Activated CD4-positive, alpha-beta T cell treated with anti-CD3 and anti-CD28 coated beads for 1 hour (primary cell): ENCODE results near the gene CIROP.
"Not testable (repeated sequence)": the region's sequence is repeated elsewhere in the genome, so short reads cannot be mapped to it uniquely, and the experiment has no call there.

ENCODE experiments used
- DNase-seq: peaks from one replicate; pipeline ENCODE4 v3.0.0-alpha.2; 2020

CIROP gene

DNA sequence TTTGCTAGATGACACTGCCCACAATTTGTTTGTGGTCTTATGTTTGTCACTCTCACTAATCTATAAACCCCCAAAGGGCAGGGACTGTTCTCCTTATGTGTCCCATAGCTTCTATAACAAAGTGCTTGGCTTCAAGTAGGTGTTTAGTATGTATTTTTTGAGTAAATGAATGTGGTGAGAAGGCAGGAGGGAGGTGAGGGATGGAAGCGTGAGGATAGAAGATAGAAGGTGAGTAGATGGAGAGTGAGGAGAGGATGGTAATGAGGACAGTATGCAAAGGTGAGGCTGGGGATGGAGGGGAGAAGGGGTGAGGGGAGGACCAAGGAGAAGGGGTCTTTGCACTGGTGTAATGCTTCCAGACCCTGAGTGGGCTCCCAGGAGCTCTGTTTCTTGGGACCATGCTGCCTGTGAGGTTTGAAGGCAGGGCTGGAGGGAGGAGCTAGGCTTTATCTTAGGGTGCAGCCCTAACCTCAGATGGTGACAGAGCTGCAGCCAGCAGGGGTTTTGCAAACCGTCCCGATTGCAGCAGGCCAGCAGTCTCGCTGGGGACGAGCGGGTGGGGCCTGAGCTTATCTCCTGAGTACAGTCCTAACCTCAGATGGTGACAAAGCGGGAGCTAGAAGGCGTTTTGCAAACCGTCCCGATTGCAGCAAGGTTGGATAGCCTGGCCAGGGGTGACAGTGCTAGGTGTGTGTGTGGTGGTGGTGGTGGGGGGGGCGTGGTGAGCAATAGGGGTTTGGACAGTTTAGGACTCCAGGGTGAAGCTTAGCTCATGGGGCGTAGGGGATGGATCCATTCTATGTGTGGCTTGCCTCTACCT lies 7.8 kb upstream of the CIROP start:
- DNase-seq: no peak

DNA sequence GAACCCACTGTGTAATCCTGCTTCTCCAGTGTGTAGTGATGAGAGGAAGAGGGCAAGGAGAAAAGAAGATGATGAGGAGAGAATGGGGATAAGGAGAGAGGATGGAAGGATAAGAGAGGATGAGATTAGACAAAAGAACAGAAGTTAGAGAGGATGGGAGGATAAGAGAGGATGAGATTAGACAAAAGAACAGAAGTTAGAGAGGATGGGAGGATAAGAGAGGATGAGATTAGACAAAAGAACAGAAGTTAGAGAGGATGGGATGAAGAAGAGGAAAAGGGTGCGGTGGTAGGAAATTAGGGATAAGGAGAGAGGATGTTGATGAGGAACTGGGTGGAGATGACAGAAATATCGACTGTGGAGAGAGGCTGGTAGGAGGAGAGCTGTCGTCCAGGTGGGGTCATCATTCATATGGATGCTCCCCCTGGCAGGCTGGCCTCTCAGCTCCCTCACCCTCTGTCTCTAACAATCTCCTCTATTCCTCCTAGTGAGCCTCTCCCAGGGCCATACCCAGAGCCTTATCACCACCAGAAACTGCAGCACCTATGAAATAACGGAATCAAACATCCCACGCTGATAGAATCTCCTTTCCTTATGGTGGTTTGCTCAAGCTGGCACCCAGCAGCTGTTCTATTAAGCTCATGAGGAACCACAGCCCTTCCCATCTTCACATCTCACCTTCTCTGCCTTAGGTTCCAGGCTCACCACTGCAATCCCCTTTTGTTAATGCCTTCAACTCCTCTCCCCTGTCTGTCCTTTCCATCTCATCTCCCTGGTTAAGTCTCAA lies 6.0 kb upstream of the CIROP start:
- no peak for DNase-seq

DNA sequence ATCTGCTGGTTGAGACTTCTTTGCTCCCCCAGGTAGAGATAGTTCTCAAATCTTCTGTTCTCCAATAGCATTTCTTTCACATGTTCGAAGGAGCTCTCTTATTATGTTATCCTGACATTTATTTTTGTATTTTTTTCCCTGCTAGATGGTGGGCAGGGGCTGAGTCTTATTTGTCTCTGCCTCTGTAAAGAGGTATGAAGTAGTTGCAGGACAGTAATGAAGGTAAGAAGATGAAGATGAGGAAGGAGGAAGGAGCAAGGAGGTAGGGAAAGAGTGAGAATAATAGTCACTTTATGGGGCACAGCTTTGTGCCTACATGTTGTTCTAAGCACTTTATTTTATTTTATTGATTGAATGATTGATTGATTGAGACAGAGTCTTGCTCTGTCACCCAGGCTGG lies 5.0 kb upstream of the CIROP start:
- DNase-seq: no peak

DNA sequence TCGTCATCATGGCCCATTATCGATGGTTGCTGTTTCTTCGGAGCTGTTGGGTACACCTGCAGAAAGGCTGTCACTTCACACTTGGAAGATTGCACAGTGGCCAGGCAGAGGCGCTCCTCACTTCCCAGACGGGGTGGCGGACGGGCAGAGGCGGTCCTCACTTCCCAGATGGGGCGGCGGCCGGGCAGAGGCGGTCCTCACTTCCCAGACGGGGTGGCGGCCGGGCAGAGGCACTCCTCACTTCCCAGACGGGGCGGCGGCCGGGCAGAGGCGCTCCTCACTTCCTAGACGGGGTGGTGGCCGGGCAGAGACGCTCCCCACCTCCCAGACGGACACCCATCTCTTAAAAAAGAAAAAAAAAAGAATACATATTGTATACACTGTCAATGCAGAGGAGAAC lies 3.4 kb upstream of the CIROP start:
- DNase-seq: not testable (repeated sequence)

DNA sequence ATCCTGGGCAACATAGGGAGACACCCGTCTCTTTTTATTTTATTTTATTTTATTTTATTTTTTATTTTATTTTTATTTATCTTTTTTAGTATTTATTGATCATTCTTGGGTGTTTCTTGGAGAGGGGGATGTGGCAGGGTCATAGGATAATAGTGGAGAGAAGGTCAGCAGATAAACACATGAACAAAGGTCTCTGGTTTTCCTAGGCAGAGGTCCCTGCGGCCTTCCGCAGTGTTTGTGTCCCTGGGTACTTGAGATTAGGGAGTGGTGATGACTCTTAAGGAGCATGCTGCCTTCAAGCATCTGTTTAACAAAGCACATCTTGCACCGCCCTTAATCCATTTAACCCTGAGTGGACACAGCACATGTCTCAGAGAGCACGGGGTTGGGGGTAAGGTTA lies 2.8 kb upstream of the CIROP start:
- DNase-seq: not testable (repeated sequence)

DNA sequence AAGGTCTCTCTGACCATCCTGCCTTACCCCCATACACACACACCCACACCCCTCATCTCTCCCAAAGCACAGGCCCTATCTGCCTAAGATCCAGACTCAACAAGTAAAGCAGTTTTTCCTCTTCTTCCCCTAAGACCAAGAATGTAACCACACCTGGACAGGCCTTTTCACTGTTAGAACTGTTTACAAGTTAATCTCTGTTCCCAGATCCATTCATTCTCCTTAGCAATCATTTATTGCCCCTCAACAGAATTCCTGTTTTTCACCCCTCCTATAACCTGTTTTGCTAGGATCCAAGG lies 1.9 kb upstream of the CIROP start:
- DNase-seq: no peak

DNA sequence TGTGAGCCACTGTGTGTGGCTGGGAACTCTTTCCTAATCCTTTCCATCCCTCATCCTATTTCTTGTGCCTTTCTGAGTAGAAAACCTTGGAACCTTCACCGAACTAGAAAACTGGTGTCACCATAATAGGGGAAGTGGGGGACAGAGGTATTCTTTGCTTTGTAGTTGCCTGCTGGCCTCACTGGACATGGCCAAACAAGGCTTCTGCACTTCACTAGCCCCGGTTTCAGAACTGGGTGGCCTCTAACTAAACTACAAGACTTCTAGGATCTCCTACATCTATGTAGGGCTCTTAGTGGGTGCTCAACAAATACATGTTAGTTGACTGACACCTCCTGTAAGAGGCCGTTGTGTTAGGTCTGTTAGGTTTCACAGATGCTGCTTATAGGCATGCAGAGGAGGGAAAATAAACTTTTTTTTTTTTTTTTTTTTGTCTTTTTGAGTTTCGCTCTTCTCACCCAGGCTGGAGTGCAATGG lies 597 bp upstream of the CIROP start:
- no peak for DNase-seq

DNA sequence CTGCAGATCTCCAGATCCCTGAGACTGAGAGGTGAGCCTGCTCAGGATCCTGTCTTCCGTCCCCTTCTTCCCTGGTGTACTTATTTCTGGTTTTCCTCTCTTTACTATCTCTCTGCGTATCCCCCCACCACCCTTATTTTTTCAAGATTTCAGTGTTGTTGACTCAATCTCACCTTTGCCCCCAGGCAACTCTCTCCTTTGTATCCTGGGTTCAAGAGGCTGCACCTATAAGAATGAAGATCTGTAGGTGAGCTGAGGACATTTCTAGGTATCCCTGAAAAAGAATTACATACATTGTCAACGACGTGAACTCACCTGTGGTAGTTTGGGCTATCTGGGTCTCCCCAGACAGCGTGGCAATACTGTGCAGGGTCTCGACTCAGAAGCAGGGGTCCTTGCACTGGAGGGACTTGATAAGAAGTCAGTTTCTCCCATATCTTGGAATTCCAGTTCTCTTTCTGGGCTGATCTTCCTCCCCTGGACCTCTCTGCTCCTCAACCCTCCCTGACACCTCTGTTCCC lies 659 bp downstream of the CIROP start:
- no peak for DNase-seq

DNA sequence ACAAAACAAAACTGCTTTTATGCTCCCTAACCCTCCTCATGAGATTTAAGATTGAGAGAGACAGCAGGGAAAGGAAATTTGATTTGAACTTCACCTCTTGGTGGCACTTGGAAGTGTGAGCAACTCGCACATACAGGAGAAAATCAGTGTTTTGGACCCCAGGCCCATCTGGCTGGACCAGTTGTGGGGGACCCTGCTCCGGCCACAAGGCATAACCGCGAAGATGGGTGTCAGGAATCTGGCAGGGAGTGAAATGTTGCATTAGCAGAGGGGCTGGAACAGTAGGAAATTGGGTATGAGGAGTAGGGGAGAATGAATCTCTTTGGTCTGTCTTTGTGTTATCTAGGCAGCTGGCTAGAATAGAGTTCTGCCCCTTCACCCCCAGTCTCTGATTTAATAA lies 1.2 kb downstream of the CIROP start:
- DNase-seq: no peak

DNA sequence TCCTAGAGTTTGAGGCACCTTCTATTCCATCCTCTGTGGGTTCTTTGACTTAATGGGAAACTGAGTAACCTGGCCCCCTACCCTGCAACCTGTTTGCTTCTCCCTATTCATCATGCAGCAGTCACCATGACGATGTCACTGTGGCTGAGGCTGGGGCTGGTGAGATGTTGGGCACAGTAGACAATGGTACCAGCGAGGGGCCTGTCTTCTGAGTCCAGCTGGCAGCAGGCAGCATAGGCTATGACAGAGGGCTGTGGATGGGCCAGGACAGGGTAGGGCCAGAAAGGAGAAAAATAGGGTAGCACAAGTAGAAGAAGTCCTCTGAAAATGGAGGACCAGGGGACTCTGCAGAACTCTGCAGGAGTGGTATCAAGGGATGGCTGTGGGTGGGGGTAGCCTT lies 2.0 kb downstream of the CIROP start:
- no peak for DNase-seq

DNA sequence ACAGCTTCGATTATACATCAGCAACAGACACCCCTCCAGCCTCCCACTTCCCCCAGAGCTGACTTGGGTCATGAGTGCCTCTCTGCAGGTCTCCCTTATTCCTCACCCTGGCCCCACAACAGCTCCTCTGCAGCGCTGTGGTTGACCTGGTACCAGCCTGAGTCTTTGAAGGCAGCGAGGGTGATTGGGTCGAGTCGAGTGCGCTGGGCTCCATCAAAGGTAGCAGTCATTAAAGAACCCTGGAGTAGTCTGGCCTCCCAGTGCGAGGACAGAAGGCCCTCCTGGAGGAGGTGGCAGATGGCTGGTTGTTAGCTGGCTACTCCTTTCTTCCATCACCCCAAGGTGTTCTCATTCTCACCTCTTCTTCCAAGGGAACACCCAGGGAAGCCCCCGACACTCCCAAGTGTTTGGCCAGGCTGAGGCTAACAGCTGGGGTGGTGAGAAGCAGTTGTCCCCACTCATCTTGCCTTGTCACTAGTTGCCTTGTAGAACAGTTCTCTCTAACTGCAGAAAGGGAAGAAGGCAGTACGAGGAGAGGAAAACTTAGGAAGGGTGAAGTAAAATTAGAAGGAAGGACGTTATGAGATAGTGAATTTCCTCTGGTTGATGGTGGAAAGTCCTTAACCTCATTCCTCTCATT lies 2.7 kb downstream of the CIROP start:
- DNase-seq: no peak

DNA sequence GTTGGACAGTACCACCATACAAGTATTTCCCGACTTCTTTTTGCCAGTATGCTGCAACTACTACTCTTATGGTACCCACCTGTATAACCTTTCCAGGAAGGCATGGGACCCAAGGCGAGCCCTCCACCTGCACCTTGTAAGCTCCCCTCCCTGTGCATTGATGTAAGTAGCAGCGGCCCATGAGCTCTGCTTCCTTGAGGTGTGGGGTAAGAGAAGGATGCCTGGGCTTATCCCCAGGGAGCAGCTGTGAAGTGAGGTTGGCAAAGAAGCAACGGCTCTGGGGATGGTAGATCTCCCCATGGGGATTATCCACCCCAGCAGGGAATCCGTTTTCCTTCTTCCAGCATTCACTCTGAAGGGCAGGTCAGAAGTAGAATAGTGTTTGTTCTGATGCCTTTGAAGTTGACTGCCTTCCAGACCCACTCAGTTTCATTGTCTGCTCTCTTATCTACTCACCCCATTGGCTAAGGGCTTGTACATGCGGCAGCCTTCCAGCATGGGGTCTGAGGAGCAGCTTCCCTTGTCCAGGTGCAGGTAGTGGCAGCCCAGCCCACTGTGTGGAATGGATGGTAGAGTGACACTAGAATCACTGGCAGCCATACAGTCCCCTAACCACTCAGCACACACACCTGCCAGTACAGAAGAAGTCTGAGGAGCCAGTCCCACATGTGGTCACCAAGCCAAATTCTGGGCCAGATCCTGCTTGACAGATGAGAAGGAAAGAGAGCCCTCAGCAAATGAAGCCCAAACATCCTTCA lies 3.4 kb downstream of the CIROP start:
- DNase-seq: no peak

DNA sequence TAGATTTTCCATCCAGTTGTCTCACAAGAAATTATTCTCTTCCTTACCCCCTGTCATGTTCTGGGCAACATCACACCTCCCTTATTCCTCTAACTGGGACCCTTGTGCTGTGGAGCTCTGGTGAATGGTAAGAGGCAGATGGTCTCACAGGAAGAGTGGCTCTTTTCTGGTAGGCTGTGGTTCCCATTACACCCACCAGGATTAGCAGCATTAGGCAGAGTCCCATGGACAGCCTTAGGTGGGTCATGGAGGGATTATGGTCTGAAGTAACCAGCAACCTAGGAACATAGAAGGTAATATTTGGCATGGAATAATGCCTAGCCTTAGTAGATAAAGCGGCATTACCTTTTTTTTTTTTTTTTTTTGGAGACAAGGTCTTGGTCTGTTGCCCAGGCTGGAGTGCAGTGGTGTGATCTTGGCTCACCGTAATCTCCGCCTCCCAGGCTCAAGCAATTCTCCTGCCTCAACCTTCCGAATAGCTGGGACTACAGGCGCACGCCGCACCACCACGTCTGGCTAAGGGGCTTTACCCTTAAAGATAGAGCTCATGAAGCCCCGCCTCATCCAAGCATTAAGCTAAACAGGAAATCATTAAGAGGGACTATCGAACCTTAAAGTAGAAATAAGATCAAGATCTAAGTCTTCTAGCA lies 5.5 kb downstream of the CIROP start:
- DNase-seq: no peak

DNA sequence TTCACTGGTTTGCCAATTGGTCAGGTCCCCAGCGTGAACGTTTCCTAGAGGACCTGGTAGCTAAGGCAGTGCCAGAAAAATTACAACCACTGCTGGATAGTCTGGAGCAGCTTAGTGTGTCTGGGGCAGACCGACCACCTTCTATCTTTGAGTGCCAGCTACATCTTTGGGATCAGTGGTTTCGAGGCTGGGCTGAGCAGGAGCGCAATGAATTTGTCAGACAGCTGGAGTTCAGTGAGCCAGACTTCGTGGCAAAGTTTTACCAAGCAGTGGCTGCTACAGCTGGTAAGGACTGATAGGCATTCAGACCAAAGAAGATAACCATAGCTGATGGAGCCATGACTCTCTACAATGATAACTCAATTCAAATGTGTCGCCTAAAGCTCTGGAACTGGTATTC lies 7.0 kb downstream of the CIROP start:
- DNase-seq: no peak

DNA sequence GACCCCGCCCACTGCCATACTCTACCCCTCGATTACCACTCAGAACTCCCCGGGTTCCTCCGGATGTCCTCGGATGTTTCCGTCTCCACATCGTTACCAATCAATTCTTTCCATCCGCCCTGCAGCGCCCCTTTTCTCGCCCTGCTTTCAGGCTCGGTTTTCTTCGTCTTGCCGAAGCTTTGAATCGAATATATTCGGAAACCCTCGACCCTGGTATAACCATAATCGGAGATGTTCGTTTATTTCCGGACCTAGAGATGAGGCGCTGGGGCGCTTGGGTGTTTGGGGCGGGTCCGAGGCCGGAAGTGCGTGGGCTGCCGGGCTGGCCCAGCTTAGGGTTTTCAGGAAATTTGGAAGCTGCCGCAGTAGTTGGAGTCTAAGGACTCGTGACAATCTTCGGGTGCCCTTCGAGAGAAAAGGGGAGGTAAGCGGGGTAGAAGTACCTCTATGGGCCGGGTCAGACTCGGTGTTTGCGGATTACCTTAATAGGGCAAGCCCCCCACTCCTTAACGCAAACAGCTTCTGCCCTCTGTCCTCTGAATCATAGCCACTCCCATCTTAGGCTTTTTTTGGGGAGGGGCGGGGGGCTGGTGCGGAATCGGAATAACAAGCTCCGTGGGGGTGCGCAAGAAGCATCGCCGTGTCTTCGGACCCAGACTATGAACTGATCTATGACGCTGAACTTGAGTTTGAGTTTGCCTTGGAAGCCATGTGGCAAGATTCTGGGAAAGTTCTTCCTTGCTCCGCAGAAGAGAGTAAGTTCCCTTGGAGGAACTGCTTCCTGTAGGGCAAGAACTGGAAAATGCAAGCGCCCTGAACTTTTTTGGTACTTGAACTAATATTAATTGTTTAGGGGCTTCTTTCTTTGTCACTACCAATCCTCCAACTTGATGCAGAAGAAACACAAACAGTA lies 9.3 kb downstream of the CIROP start, which contains the start of gene C14orf119:
TSS of gene C14orf119 (plus strand) at position 310 of the 913 bp plus-strand sequence. CDS start 2,154 bp downstream, outside the sequence.
- DNase-seq: peak; percentile 98

DNA sequence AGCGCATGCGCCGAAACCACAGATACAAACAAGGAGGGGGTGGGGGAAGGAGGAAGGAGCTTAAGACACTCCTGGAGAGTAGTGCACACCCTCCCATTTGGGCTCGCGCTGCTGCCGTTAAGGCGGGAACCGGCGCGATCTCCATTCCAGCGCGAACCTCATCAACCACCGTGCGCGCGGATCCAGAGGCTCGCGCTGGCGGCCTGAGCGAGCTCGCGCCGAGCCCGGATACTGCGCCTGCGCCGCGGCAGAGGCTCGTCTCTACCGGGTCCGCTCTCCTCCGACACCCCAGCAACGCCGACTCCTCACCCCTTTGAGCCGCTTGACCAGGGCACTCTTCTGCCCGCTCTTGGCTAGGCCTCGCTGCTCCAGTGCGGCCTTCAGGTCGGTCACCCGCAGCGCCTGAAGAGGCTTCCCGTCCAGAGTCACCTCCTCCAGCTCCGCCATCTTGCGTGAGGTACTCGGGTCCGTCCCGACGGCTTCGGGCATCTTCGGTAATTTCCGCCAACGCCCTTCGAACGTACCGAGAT lies 10.1 kb downstream of the CIROP start, which contains the start of gene ACIN1:
TSS of gene ACIN1 (minus strand) at position 471 of the 530 bp plus-strand sequence. CDS start at position 447, 24 bp downstream.
- DNase-seq: peak; percentile 59

DNA sequence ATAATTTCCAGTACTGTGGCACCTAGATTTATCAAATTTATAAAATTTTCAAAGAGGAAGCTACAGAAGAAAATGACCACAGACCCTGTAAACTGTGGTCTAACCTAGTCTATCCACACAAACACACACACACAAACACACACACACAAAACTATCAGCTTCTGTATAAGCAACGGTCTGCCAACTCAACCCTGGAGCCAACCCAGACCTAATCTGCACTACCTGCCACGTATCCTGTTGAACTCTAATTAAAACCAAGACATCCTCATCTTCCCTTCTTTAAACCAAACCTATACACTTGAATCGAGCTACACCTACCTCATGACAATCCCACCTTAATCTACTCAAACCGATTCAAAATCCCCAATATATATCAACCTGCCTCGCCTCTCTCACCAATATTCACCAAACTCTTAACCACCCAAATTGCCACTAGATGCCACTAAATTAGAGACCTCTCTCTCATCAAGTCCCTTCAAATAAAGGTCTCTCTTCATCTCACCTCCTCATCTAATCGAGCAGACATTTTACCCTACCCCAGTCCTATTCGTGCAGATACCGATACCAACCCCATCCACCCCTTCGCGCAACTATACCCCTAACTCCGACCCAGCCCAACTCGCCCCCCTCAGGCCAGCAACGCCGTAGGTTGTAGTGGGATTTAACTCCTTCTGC lies 10.7 kb downstream of the CIROP start:
- DNase-seq: no peak

DNA sequence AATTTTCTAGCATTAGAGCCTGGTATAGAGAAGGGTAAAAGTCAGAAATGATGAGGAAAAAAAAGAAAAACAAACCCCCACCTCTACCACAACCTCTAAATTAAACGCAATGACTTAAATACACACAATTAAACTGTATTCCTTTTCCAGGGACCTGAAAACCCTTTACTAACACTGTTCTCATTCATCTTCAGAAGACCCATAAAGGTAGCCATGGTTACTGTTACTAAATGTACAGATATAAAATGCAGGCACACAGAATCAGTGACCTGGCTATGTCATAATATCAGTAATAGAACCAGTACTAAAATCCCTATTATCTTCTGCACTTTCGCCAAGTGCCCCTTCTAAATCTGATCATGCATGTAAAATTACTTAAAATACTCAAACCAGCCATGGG lies 11.3 kb downstream of the CIROP start:
- DNase-seq: no peak

DNA sequence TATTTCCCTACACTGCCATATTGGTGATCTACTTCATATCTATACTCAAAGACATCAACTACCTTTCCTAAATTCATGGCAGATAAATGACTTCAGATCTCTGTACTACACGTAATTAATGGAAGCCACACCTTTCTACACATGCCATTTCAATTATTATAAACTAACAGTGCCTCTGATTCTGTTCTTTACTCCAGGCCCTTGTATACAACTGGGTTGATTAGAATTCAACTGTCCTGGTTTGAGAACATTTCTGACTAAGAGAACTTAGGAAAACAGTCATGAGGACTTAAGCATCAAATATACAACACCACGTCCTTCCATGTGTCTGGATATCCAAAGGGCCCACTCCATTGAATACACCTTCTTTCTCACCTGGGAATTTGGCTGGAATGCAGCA lies 11.7 kb downstream of the CIROP start:
- no peak for DNase-seq
